Measurements from ENCODE around the gene RNF149. TPM values are rescaled to one million over a fixed set of nuclear protein-coding genes. Genes with fewer than 3 reads are reported as not detected.
A peak's percentile ranks its signal among the peaks of the same experiment; 100 is the strongest.
"Not testable (repeated sequence)": the region's sequence is repeated elsewhere in the genome, so short reads cannot be mapped to it uniquely, and the experiment has no call there.

Gene RNF149
- total RNA-seq, 2 experiments from 2014 or later = 48.7 to 53.2 TPM

- ATAC-seq = peak; percentile 78
- Mint-ChIP-seq H3K27me3 (no peaks in the 10 kb centered on the region), H3K4me3 (no peak overlapping the region), H3K4me1 (ENCODE audit: low read depth) (peaks cover 17% of the 10 kb centered on the region), H3K36me3 (ENCODE audit: low read depth) (no peaks in the 10 kb centered on the region), H3K9me3 (peaks cover 2% of the 10 kb centered on the region), H3K27ac (no peak overlapping the region)
- TF ChIP-seq CTCF (IDR thresholded peaks at IDR 0.05) = no peak
- CTCF ChIA-PET = interaction anchor here (1.0 to 6.7 kb wide), 5 partner anchors 12 to 76 kb away, joined by 3 to 60 read pairs (median 5); partner anchors contain the start of gene RNF149
- peak; percentile 46 for DNase-seq
- intact Hi-C loops (cut with micrococcal nuclease) = no loop called here
- POLR2A ChIA-PET = interaction anchor here (1.1 to 2.2 kb wide), 5 partner anchors 12 to 75 kb away, joined by 3 to 9 read pairs (median 3); partner anchors contain the start of gene RNF149
These were observed 20.0 kb upstream of the RNF149 start for GRCh38 chr2:101328474-101329007.

GRCh38 chr2:101327863-101328394 lies 19.4 kb upstream of the RNF149 start:
- no peak overlapping the region for H3K27ac Mint-ChIP-seq
- H3K36me3 Mint-ChIP-seq (ENCODE audit: low read depth) = no peaks in the 10 kb centered on the region
- no peaks in the 10 kb centered on the region for H3K27me3 Mint-ChIP-seq
- no peak for TF ChIP-seq CTCF (IDR thresholded peaks at IDR 0.05)
- peaks cover 2% of the 10 kb centered on the region for H3K9me3 Mint-ChIP-seq
- CTCF ChIA-PET = interaction anchor here (1.0 to 6.7 kb wide), 3 partner anchors 13 to 19 kb away, joined by 3 to 60 read pairs (median 3); partner anchors contain the start of gene RNF149
- intact Hi-C loops (cut with micrococcal nuclease) = no loop called here
- POLR2A ChIA-PET = interaction anchor here (1.1 to 2.2 kb wide), 4 partner anchors 12 to 21 kb away, joined by 3 to 9 read pairs (median 4); partner anchors contain the start of gene RNF149
- no peak overlapping the region for H3K4me3 Mint-ChIP-seq
- no peak for DNase-seq
- ATAC-seq = no peak
- peaks cover 11% of the 10 kb centered on the region for H3K4me1 Mint-ChIP-seq (ENCODE audit: low read depth)

- DNase-seq = no peak
- no peak overlapping the region for H3K4me3 Mint-ChIP-seq
- peaks cover 2% of the 10 kb centered on the region for H3K9me3 Mint-ChIP-seq
- H3K4me1 Mint-ChIP-seq (ENCODE audit: low read depth) = no peaks in the 10 kb centered on the region
- intact Hi-C loops (cut with micrococcal nuclease) = no loop called here
- H3K27me3 Mint-ChIP-seq = no peaks in the 10 kb centered on the region
- no peak for ATAC-seq
- ChIA-PET CTCF (interaction anchor here (1.2 kb wide), 1 partner anchor 17 kb away, joined by 9 read pairs; no protein-coding TSS in a partner anchor), POLR2A (interaction anchor here (2.0 kb wide), 1 partner anchor 17 kb away, joined by 6 read pairs; the partner anchor contains the start of gene RNF149)
- no peak overlapping the region for H3K27ac Mint-ChIP-seq
- no peaks in the 10 kb centered on the region for H3K36me3 Mint-ChIP-seq (ENCODE audit: low read depth)
- no peak for TF ChIP-seq CTCF (IDR thresholded peaks at IDR 0.05)
These were observed 16.9 kb upstream of the RNF149 start for GRCh38 chr2:101325425-101325824.

GRCh38 chr2:101316568-101316967 lies 8.1 kb upstream of the RNF149 start:
- DNase-seq; H3K27me3 Mint-ChIP-seq; ATAC-seq; H3K9me3 Mint-ChIP-seq; H3K4me3 Mint-ChIP-seq; intact Hi-C loops (cut with micrococcal nuclease); H3K36me3 Mint-ChIP-seq (ENCODE audit: low read depth); H3K27ac Mint-ChIP-seq: not testable (repeated sequence)
- ChIA-PET CTCF (interaction anchor here (1.3 to 1.9 kb wide), 2 partner anchors 12 to 26 kb away, joined by 4 to 5 read pairs; no protein-coding TSS in a partner anchor), POLR2A (interaction anchor here (1.3 kb wide), 1 partner anchor 12 kb away, joined by 3 read pairs; no protein-coding TSS in a partner anchor)
- peaks cover 24% of the 10 kb centered on the region for H3K4me1 Mint-ChIP-seq (ENCODE audit: low read depth)

- TF ChIP-seq CTCF (IDR thresholded peaks at IDR 0.05) = no peak
- ChIA-PET CTCF (interaction anchor here (1.0 to 2.8 kb wide), 5 partner anchors 19 to 163 kb away, joined by 3 to 13 read pairs (median 3); partner anchors contain the start of gene RFX8), POLR2A (interaction anchor here (0.9 to 1.9 kb wide), 2 partner anchors 16 to 41 kb away, joined by 3 to 6 read pairs; no protein-coding TSS in a partner anchor)
- Mint-ChIP-seq H3K4me1 (ENCODE audit: low read depth) (peaks cover 50% of the 10 kb centered on the region), H3K27ac (peak overlapping the region; percentile 40), H3K9me3 (no peaks in the 10 kb centered on the region), H3K27me3 (no peaks in the 10 kb centered on the region), H3K36me3 (ENCODE audit: low read depth) (peaks cover 5% of the 10 kb centered on the region), H3K4me3 (peak overlapping the region; percentile 31)
- intact Hi-C loops (cut with micrococcal nuclease) = no loop called here
- DNase-seq = no peak
- no peak for ATAC-seq
These were observed 3.2 kb upstream of the RNF149 start for GRCh38 chr2:101311696-101312017.
